Stomach (tissue), 4 donors: ENCODE results near the gene TMIGD2.

ENCODE experiments used
- CTCF ChIP-seq, 7 experiments: fragments of 450-650 bp in 4 of 7; fragments of 200-600 bp in 3 of 7; sonication (generic) in 3 of 7; IDR thresholded peaks; one replicate each; pipeline ENCODE4 v1.5.1; 2016 to 2019; ENCODE audit warnings: antibody characterized with exemption in 7 of 7, control low read depth in 2 of 7, mild to moderate bottlenecking in 1 of 7
- EP300 ChIP-seq: sonication (generic); formaldehyde crosslinking; IDR thresholded peaks from one replicate; pipeline ENCODE4 v1.6.1; 2017; ENCODE audit warnings: antibody characterized with exemption
- POLR2A ChIP-seq, 4 donors: fragments of 450-650 bp; IDR thresholded peaks; one replicate each; pipeline ENCODE4 v1.6.1; 2016; ENCODE audit warnings: antibody characterized with exemption in 4 of 4, control low read depth in 2 of 4, mild to moderate bottlenecking in 1 of 4, moderate library complexity in 1 of 4

- TF ChIP-seq CTCF (IDR thresholded peaks at IDR 0.05) (no peak), POLR2A (IDR thresholded peaks at IDR 0.05) (no peak), EP300 (no peak)
Measured at GRCh38 chr19:4277191-4277696, 24.9 kb downstream of the TMIGD2 start.
